K562 (cell line): ENCODE data around the gene NECTIN4. TPM values are rescaled to one million over a fixed set of nuclear protein-coding genes. Genes with fewer than 3 reads are reported as not detected.

ENCODE experiments used
- EZH2 ChIP-seq: IDR thresholded peaks from 2 replicates; pipeline ENCODE4 v1.6.1; 2012; ENCODE audit warnings: low read depth, mild to moderate bottlenecking, inconsistent platforms, low read length, borderline replicate concordance
- FOXK1 ChIP-seq: sonication (generic); formaldehyde crosslinking; IDR thresholded peaks from 2 replicates; pipeline ENCODE4 v1.8.0; 2022; ENCODE audit warnings: missing genetic modification reagents, mild to moderate bottlenecking, borderline replicate concordance
- MAFF ChIP-seq: IDR thresholded peaks from 2 replicates; pipeline ENCODE4 v1.6.1; 2012; ENCODE audit warnings: low read length, improper control_type of control experiment
- MAZ ChIP-seq, 2 experiments: fragments of 450-650 bp in 1 of 2; sonication (generic) in 1 of 2; formaldehyde crosslinking; IDR thresholded peaks in 1 of 2; conservative IDR thresholded peaks in 1 of 2; 2 replicates each; pipeline versions ENCODE4 v1.4.0 to v1.5.0; 2020; ENCODE audit warnings: mild to moderate bottlenecking in 1 of 2, missing genetic modification reagents in 1 of 2
- RBM15 ChIP-seq: fragments of 200-400 bp; formaldehyde crosslinking; IDR thresholded peaks from 2 replicates; pipeline ENCODE4 v1.6.1; 2018; ENCODE audit warnings: mild to moderate bottlenecking, low read length, moderate library complexity; ENCODE audit not compliant: insufficient read depth
- polyA plus RNA-seq, 8 experiments: library from polyadenylated mRNA; depleted of rRNA in 4 of 8; stranded (reverse) in 5 of 8; unstranded in 3 of 8; fragments of >200 nt; fragmentation: Nextera tagmentation in 2 of 8; fragmentation: Illumina TruSeq in 1 of 8; extraction: Ambion mirVana in 2 of 8; extraction: Trizol in 1 of 8; gene quantifications; 2 replicates each; pipeline versions ENCODE4 v1.2.1 to v1.2.3, GENCODE V29; 2011 to 2014; ENCODE audit warnings: inconsistent platforms in 1 of 8, missing spikeins in 1 of 8
- total RNA-seq, 7 experiments: library from RNA; depleted of rRNA in 6 of 7; stranded (reverse); fragments of >200 nt in 6 of 7; fragmentation: Illumina TruSeq in 2 of 7; extraction: Trizol in 2 of 7; gene quantifications; 2 replicates each; pipeline versions ENCODE4 v1.2.1 to v1.2.3, GENCODE V29; 2011 to 2021; ENCODE audit warnings: low replicate concordance in 1 of 7
- TF ChIP-seq, protein P1 (sequence below): sonication (generic); formaldehyde crosslinking; IDR thresholded peaks from 2 replicates; pipeline ENCODE4 v1.9.0; 2022; ENCODE audit warnings: mild to moderate bottlenecking, missing genetic modification reagents
- TF ChIP-seq, protein P2 (sequence below): fragments of 450-650 bp; IDR thresholded peaks from 2 replicates; pipeline ENCODE4 v1.7.1; 2018; ENCODE audit warnings: mild to moderate bottlenecking, low read depth; ENCODE audit not compliant: partially characterized antibody
- TF ChIP-seq, protein P3 (sequence below): fragments of 250-450 bp; sonication (Bioruptor Pico); IDR thresholded peaks from 2 replicates; pipeline ENCODE4 v1.5.0; 2021
- TF ChIP-seq, protein P4 (sequence below): fragments of 200-800 bp; sonication (Bioruptor generic); IDR thresholded peaks from 2 replicates; pipeline ENCODE4 v1.6.1; 2017; ENCODE audit warnings: missing genetic modification characterization, missing compliant biosample characterization
- TF ChIP-seq, protein P5 (sequence below): fragments of 250-450 bp; sonication (Bioruptor Pico); IDR thresholded peaks from 2 replicates; pipeline ENCODE4 v1.5.0; 2022; ENCODE audit warnings: mild to moderate bottlenecking

Gene NECTIN4
- total and polyA plus RNA-seq, 9 of the 15 experiments (the other 6 are each of a cell fraction or from before 2014, with no cell fraction given) = 0.01 to 0.09 TPM; not detected in 7

DNA sequence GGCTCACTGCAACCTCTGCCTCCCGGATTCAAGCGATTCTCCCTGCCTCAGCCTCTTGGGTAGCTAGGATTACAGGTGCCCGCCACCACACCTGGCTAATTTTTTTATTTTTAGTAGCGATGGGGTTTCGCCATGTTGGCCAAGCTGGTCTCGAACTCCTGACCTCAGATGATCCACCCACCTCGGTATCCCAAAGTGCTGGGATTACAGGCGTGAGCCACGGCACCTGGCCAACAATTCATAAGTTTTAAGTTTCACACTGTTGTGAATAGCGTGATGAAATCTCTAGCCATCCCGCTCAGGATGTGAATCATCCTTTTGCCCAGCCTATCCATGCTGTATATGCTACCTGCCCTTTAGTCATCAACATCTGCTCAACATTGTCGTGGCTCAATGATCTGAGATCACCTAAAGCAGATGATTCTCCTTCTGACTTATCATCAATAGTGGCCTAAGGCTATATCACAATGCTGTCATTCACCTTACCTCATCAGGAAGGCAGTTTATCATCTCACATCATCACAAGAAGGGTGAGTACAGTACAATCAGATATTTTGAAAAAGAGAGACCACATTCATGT is 25.9 kb upstream of the NECTIN4 start (continued):
- TF ChIP-seq, protein P1, sequence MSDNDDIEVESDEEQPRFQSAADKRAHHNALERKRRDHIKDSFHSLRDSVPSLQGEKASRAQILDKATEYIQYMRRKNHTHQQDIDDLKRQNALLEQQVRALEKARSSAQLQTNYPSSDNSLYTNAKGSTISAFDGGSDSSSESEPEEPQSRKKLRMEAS (CRISPR knock-in tag) = no peak
- TF ChIP-seq EZH2 = no peak
- no peak for TF ChIP-seq MAFF
- TF ChIP-seq FOXK1 (CRISPR knock-in tag) = no peak
- TF ChIP-seq MAZ (CRISPR knock-in tag; conservative IDR thresholded peaks at IDR 0.05 in 1 of 2, IDR thresholded peaks at IDR 0.05 in 1 of 2) = no peak; a peak in 1 of 4 replicates
- TF ChIP-seq, protein P2, sequence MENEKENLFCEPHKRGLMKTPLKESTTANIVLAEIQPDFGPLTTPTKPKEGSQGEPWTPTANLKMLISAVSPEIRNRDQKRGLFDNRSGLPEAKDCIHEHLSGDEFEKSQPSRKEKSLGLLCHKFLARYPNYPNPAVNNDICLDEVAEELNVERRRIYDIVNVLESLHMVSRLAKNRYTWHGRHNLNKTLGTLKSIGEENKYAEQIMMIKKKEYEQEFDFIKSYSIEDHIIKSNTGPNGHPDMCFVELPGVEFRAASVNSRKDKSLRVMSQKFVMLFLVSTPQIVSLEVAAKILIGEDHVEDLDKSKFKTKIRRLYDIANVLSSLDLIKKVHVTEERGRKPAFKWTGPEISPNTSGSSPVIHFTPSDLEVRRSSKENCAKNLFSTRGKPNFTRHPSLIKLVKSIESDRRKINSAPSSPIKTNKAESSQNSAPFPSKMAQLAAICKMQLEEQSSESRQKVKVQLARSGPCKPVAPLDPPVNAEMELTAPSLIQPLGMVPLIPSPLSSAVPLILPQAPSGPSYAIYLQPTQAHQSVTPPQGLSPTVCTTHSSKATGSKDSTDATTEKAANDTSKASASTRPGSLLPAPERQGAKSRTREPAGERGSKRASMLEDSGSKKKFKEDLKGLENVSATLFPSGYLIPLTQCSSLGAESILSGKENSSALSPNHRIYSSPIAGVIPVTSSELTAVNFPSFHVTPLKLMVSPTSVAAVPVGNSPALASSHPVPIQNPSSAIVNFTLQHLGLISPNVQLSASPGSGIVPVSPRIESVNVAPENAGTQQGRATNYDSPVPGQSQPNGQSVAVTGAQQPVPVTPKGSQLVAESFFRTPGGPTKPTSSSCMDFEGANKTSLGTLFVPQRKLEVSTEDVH = no peak
- no peak for TF ChIP-seq RBM15
- TF ChIP-seq, protein P3, sequence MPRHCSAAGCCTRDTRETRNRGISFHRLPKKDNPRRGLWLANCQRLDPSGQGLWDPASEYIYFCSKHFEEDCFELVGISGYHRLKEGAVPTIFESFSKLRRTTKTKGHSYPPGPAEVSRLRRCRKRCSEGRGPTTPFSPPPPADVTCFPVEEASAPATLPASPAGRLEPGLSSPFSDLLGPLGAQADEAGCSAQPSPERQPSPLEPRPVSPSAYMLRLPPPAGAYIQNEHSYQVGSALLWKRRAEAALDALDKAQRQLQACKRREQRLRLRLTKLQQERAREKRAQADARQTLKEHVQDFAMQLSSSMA = no peak
- TF ChIP-seq, protein P4, sequence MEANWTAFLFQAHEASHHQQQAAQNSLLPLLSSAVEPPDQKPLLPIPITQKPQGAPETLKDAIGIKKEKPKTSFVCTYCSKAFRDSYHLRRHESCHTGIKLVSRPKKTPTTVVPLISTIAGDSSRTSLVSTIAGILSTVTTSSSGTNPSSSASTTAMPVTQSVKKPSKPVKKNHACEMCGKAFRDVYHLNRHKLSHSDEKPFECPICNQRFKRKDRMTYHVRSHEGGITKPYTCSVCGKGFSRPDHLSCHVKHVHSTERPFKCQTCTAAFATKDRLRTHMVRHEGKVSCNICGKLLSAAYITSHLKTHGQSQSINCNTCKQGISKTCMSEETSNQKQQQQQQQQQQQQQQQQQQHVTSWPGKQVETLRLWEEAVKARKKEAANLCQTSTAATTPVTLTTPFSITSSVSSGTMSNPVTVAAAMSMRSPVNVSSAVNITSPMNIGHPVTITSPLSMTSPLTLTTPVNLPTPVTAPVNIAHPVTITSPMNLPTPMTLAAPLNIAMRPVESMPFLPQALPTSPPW (CRISPR knock-in tag) = no peak
- TF ChIP-seq, protein P5, sequence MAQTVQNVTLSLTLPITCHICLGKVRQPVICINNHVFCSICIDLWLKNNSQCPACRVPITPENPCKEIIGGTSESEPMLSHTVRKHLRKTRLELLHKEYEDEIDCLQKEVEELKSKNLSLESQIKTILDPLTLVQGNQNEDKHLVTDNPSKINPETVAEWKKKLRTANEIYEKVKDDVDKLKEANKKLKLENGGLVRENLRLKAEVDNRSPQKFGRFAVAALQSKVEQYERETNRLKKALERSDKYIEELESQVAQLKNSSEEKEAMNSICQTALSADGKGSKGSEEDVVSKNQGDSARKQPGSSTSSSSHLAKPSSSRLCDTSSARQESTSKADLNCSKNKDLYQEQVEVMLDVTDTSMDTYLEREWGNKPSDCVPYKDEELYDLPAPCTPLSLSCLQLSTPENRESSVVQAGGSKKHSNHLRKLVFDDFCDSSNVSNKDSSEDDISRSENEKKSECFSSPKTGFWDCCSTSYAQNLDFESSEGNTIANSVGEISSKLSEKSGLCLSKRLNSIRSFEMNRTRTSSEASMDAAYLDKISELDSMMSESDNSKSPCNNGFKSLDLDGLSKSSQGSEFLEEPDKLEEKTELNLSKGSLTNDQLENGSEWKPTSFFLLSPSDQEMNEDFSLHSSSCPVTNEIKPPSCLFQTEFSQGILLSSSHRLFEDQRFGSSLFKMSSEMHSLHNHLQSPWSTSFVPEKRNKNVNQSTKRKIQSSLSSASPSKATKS (CRISPR knock-in tag) = no peak
